ENCODE results near the gene DNM2.

Gene DNM2

GRCh38 chr19:10692673-10693264 lies 25.1 kb upstream of the DNM2 start:
- no peak overlapping the region for H3K27ac ChIP-seq (ENCODE audit: low read depth, low read length)
- TF ChIP-seq CTCF (IDR thresholded peaks at IDR 0.05; ENCODE audit: low read depth, low read length, poor library complexity, severe bottlenecking), result no peak
- TF ChIP-seq EZH2phosphoT487 (IDR thresholded peaks at IDR 0.05; ENCODE audit: borderline replicate concordance, low read length), result no peak
- H3K79me2 ChIP-seq (ENCODE audit: control insufficient read depth, low read length), result no peaks in the 10 kb centered on the region; the same call in 1 of the 2 replicates
- peaks cover 30% of the 10 kb centered on the region for H3F3A ChIP-seq (ENCODE audit: control insufficient read depth, insufficient read depth)
- H3K4me3 ChIP-seq (ENCODE audit: low read length), result no peak overlapping the region
- H3K9me3 ChIP-seq (ENCODE audit: control insufficient read depth, insufficient read depth, low read length), result no peaks in the 10 kb centered on the region
- peaks cover 6% of the 10 kb centered on the region; the same call in 1 of the 2 replicates for H4K20me1 ChIP-seq (ENCODE audit: control insufficient read depth, insufficient read depth, low read depth, low read length)
- peaks cover 7% of the 10 kb centered on the region; the same call in 1 of the 2 replicates for H3K4me1 ChIP-seq (ENCODE audit: control insufficient read depth, low read length)
- H3K4me2 ChIP-seq (ENCODE audit: low read length), result no peak overlapping the region
- H3K9me2 ChIP-seq (replicated peaks; ENCODE audit: control insufficient read depth, low read length), result no peaks in the 10 kb centered on the region
- 0 out of 2 replicates have a peak, but pooled peaks cover 4% of the 10 kb centered on the region for H3K27me3 ChIP-seq (ENCODE audit: control insufficient read depth, low read length)
- peaks cover 50% of the 10 kb centered on the region for H3K36me3 ChIP-seq (ENCODE audit: control insufficient read depth, low read length)

- no peak overlapping the region for H3K27ac ChIP-seq (ENCODE audit: low read depth, low read length)
Observed at GRCh38 chr19:10694706-10695307, 23.1 kb upstream of the DNM2 start.

GRCh38 chr19:10695401-10696398 lies 22.2 kb upstream of the DNM2 start:
- peaks cover 11% of the 10 kb centered on the region for H3K4me1 ChIP-seq (ENCODE audit: control insufficient read depth, low read length)
- H3F3A ChIP-seq (ENCODE audit: control insufficient read depth, insufficient read depth), result peaks cover 25% of the 10 kb centered on the region
- peaks cover 21% of the 10 kb centered on the region for H3K36me3 ChIP-seq (ENCODE audit: control insufficient read depth, low read length)
- no peaks in the 10 kb centered on the region for H3K9me3 ChIP-seq (ENCODE audit: control insufficient read depth, insufficient read depth, low read length)
- H3K27me3 ChIP-seq (ENCODE audit: control insufficient read depth, low read length), result 0 out of 2 replicates have a peak, but pooled peaks cover 4% of the 10 kb centered on the region
- H3K4me2 ChIP-seq (ENCODE audit: low read length), result peak overlapping the region; percentile 42
- TF ChIP-seq CTCF (IDR thresholded peaks at IDR 0.05; ENCODE audit: low read depth, low read length, poor library complexity, severe bottlenecking) (no peak), EZH2phosphoT487 (IDR thresholded peaks at IDR 0.05; ENCODE audit: borderline replicate concordance, low read length) (no peak)
- no peaks in the 10 kb centered on the region for H3K9me2 ChIP-seq (replicated peaks; ENCODE audit: control insufficient read depth, low read length)
- no peak overlapping the region for H3K4me3 ChIP-seq (ENCODE audit: low read length)
- no peak overlapping the region for H3K27ac ChIP-seq (ENCODE audit: low read depth, low read length)
- no peaks in the 10 kb centered on the region for H3K79me2 ChIP-seq (ENCODE audit: control insufficient read depth, low read length)
- H4K20me1 ChIP-seq (ENCODE audit: control insufficient read depth, insufficient read depth, low read depth, low read length), result 0 out of 2 replicates have a peak, but pooled peaks cover 3% of the 10 kb centered on the region

More at GRCh38 chr19:10694706-10695307, 23.1 kb upstream of the DNM2 start:
- Histone ChIP-seq H3K4me3 (ENCODE audit: low read length) (no peak overlapping the region), H3K27me3 (ENCODE audit: control insufficient read depth, low read length) (0 out of 2 replicates have a peak, but pooled peaks cover 4% of the 10 kb centered on the region), H4K20me1 (ENCODE audit: control insufficient read depth, insufficient read depth, low read depth, low read length) (0 out of 2 replicates have a peak, but pooled peaks cover 3% of the 10 kb centered on the region), H3K9me2 (replicated peaks; ENCODE audit: control insufficient read depth, low read length) (no peaks in the 10 kb centered on the region), H3K4me2 (ENCODE audit: low read length) (no peak overlapping the region), H3K79me2 (ENCODE audit: control insufficient read depth, low read length) (no peaks in the 10 kb centered on the region; the same call in 1 of the 2 replicates), H3K36me3 (ENCODE audit: control insufficient read depth, low read length) (peaks cover 30% of the 10 kb centered on the region), H3K9me3 (ENCODE audit: control insufficient read depth, insufficient read depth, low read length) (no peaks in the 10 kb centered on the region), H3K4me1 (ENCODE audit: control insufficient read depth, low read length) (peaks cover 7% of the 10 kb centered on the region; the same call in 1 of the 2 replicates), H3F3A (ENCODE audit: control insufficient read depth, insufficient read depth) (peaks cover 27% of the 10 kb centered on the region)
- TF ChIP-seq CTCF (IDR thresholded peaks at IDR 0.05; ENCODE audit: low read depth, low read length, poor library complexity, severe bottlenecking) (no peak), EZH2phosphoT487 (IDR thresholded peaks at IDR 0.05; ENCODE audit: borderline replicate concordance, low read length) (no peak)
